COLO829 (cell line): ENCODE results near the gene REG1A.

Source experiments
- DNase-seq: peaks from one replicate; pipeline ENCODE4 v3.0.0; 2012; ENCODE audit warnings: low spot score

The REG1A gene

GRCh38 chr2:79120194-79120713 lies at the start of gene REG1A:
TSS of gene REG1A (plus strand) at chr2:79120488. CDS start at chr2:79120862, 374 bp downstream.
- DNase-seq = no peak

- DNase-seq = no peak
Measured at GRCh38 chr2:79071078-79071477, 49.2 kb upstream of the REG1A start.

GRCh38 chr2:79082987-79083386 lies 37.3 kb upstream of the REG1A start:
- no peak for DNase-seq

- no peak for DNase-seq
Measured at GRCh38 chr2:79083597-79084251, 36.6 kb upstream of the REG1A start.

GRCh38 chr2:79084495-79085135 lies 35.7 kb upstream of the REG1A start:
- no peak for DNase-seq

GRCh38 chr2:79085382-79085781 lies 34.9 kb upstream of the REG1A start:
- DNase-seq = no peak

- no peak for DNase-seq
Measured at GRCh38 chr2:79086255-79086654, 34.0 kb upstream of the REG1A start.

GRCh38 chr2:79087785-79088364 lies 32.4 kb upstream of the REG1A start, which contains the start of gene REG1B:
TSS of gene REG1B (minus strand) at chr2:79087993. CDS start at chr2:79087612, 381 bp downstream.
- DNase-seq = no peak

- DNase-seq = no peak
Measured at GRCh38 chr2:79090693-79091092, 29.6 kb upstream of the REG1A start.

- no peak for DNase-seq
Measured at GRCh38 chr2:79097843-79098242, 22.4 kb upstream of the REG1A start.

GRCh38 chr2:79099140-79099686 lies 21.1 kb upstream of the REG1A start:
- DNase-seq = no peak

GRCh38 chr2:79100285-79100684 lies 20.0 kb upstream of the REG1A start:
- DNase-seq = no peak

- DNase-seq = no peak
Measured at GRCh38 chr2:79101024-79101423, 19.3 kb upstream of the REG1A start.

GRCh38 chr2:79103214-79103613 lies 17.1 kb upstream of the REG1A start:
- no peak for DNase-seq

GRCh38 chr2:79105259-79105658 lies 15.0 kb upstream of the REG1A start:
- no peak for DNase-seq

GRCh38 chr2:79112269-79112668 lies 8.0 kb upstream of the REG1A start:
- DNase-seq = no peak

GRCh38 chr2:79114797-79115494 lies 5.3 kb upstream of the REG1A start:
- DNase-seq = no peak

- DNase-seq = no peak
Measured at GRCh38 chr2:79116997-79117928, 3.0 kb upstream of the REG1A start.

- DNase-seq = no peak
Measured at GRCh38 chr2:79122676-79123075, 2.4 kb downstream of the REG1A start.

- no peak for DNase-seq
Measured at GRCh38 chr2:79124907-79125720, 4.8 kb downstream of the REG1A start.

GRCh38 chr2:79125721-79125985 lies 5.4 kb downstream of the REG1A start:
- DNase-seq = no peak
